Measurements from ENCODE around the gene NDUFB10.

Gene NDUFB10

GRCh38 chr16:1971796-1972489 is 12.6 kb downstream of the NDUFB10 start, which contains the start of gene TBL3:
Gene TBL3 (plus strand): TSS chr16:1972053. CDS start chr16:1972165, 112 bp downstream.
- Histone ChIP-seq H3K36me3 (ENCODE audit: control insufficient read depth in 1 of 2, insufficient read depth in 2 of 2, low read depth in 1 of 2, low read length in 2 of 2) (peaks cover 28 to 38% of the 10 kb centered on the region in 2 experiments), H3K4me3 (ENCODE audit: insufficient read depth in 1 of 2, low read depth in 1 of 2, low read length in 2 of 2) (peak within 1 kb of the TSS; percentile 91 to 97), H3K27ac (ENCODE audit: low read length, poor library complexity, severe bottlenecking) (peak within 1 kb of the TSS; percentile 86), H3K4me2 (ENCODE audit: low read length, poor library complexity, severe bottlenecking) (peak within 1 kb of the TSS; percentile 74), H3K23ac (ENCODE audit: low read length in 2 of 2) (peak within 1 kb of the TSS in 1 of 2 experiments; percentile 49), H3K27me3 (ENCODE audit: control insufficient read depth in 1 of 2, insufficient read depth in 1 of 2, low read length in 2 of 2) (no peaks in the 10 kb centered on the region), H2BK120ac (ENCODE audit: low read depth, low read length) (no peak within 1 kb of the TSS), H3K14ac (ENCODE audit: low read length in 2 of 2) (peak within 1 kb of the TSS in 1 of 2 experiments; percentile 44), H3K9ac (ENCODE audit: low read length) (peak within 1 kb of the TSS; percentile 93), H2BK12ac (ENCODE audit: low read length in 2 of 2) (no peak within 1 kb of the TSS), H2AFZ (ENCODE audit: low read depth, low read length) (peak within 1 kb of the TSS; percentile 84), H3K4me1 (ENCODE audit: control insufficient read depth, insufficient read depth, low read depth, low read length) (peaks cover 23% of the 10 kb centered on the region), H3K79me1 (replicated peaks; ENCODE audit: low read length, poor library complexity, severe bottlenecking) (peaks cover 29% of the 10 kb centered on the region), H3K9me3 (ENCODE audit: control insufficient read depth, low read length) (no peaks in the 10 kb centered on the region), H2AK5ac (ENCODE audit: low read length, severe bottlenecking) (peak within 1 kb of the TSS; percentile 3), H2BK15ac (ENCODE audit: low read depth, poor library complexity, severe bottlenecking) (peak within 1 kb of the TSS; percentile 6), H4K91ac (ENCODE audit: low read length) (peak within 1 kb of the TSS; percentile 75), H2BK5ac (ENCODE audit: low read depth, low read length, poor library complexity, severe bottlenecking) (no peak within 1 kb of the TSS), H3K18ac (ENCODE audit: low read depth in 1 of 2, low read length in 2 of 2) (peak within 1 kb of the TSS; percentile 81 to 90), H4K8ac (ENCODE audit: low read length) (peak within 1 kb of the TSS; percentile 95), H3K4ac (ENCODE audit: low read depth in 1 of 2, low read length in 2 of 2) (peak within 1 kb of the TSS; percentile 41 to 92)
- DNase-seq: peak; percentile 94
- WGBS: under 1% methylated on average over 70 of the region's 78 CpGs

GRCh38 chr16:1972490-1972877 is 13.1 kb downstream of the NDUFB10 start:
- Histone ChIP-seq H3K4ac (ENCODE audit: low read depth in 1 of 2, low read length in 2 of 2) (peak overlapping the region; percentile 29 to 41), H3K27ac (ENCODE audit: low read length, poor library complexity, severe bottlenecking) (no peak overlapping the region), H2BK12ac (ENCODE audit: low read length in 2 of 2) (no peak overlapping the region), H3K9ac (ENCODE audit: low read length) (peak overlapping the region; percentile 93), H3K27me3 (ENCODE audit: control insufficient read depth in 1 of 2, insufficient read depth in 1 of 2, low read length in 2 of 2) (no peaks in the 10 kb centered on the region), H3K4me2 (ENCODE audit: low read length, poor library complexity, severe bottlenecking) (peak overlapping the region; percentile 74), H2AFZ (ENCODE audit: low read depth, low read length) (no peak overlapping the region), H3K79me1 (replicated peaks; ENCODE audit: low read length, poor library complexity, severe bottlenecking) (peaks cover 26% of the 10 kb centered on the region), H3K9me3 (ENCODE audit: control insufficient read depth, low read length) (no peaks in the 10 kb centered on the region), H3K4me3 (ENCODE audit: insufficient read depth in 1 of 2, low read depth in 1 of 2, low read length in 2 of 2) (peak overlapping the region; percentile 91 to 97), H4K8ac (ENCODE audit: low read length) (no peak overlapping the region), H4K91ac (ENCODE audit: low read length) (no peak overlapping the region), H3K18ac (ENCODE audit: low read depth in 1 of 2, low read length in 2 of 2) (no peak overlapping the region), H3K36me3 (ENCODE audit: control insufficient read depth in 1 of 2, insufficient read depth in 2 of 2, low read depth in 1 of 2, low read length in 2 of 2) (peaks cover 32 to 39% of the 10 kb centered on the region in 2 experiments), H2BK5ac (ENCODE audit: low read depth, low read length, poor library complexity, severe bottlenecking) (no peak overlapping the region), H3K23ac (ENCODE audit: low read length in 2 of 2) (no peak overlapping the region), H2AK5ac (ENCODE audit: low read length, severe bottlenecking) (no peak overlapping the region), H3K14ac (ENCODE audit: low read length in 2 of 2) (no peak overlapping the region), H2BK120ac (ENCODE audit: low read depth, low read length) (no peak overlapping the region), H3K4me1 (ENCODE audit: control insufficient read depth, insufficient read depth, low read depth, low read length) (peaks cover 21% of the 10 kb centered on the region), H2BK15ac (ENCODE audit: low read depth, poor library complexity, severe bottlenecking) (no peak overlapping the region)
- peak; percentile 44 for DNase-seq
- 11% methylated on average over 22 of the region's 22 CpGs for WGBS

- Histone ChIP-seq H2BK120ac (ENCODE audit: low read depth, low read length) (no peak overlapping the region), H3K36me3 (ENCODE audit: control insufficient read depth in 1 of 2, insufficient read depth in 2 of 2, low read depth in 1 of 2, low read length in 2 of 2) (peaks cover 42 to 50% of the 10 kb centered on the region in 2 experiments), H3K27ac (ENCODE audit: low read length, poor library complexity, severe bottlenecking) (no peak overlapping the region), H3K4ac (ENCODE audit: low read depth in 1 of 2, low read length in 2 of 2) (no peak overlapping the region), H3K14ac (ENCODE audit: low read length in 2 of 2) (no peak overlapping the region), H3K4me1 (ENCODE audit: control insufficient read depth, insufficient read depth, low read depth, low read length) (peaks cover 21% of the 10 kb centered on the region), H4K8ac (ENCODE audit: low read length) (no peak overlapping the region), H3K9ac (ENCODE audit: low read length) (no peak overlapping the region), H3K4me3 (ENCODE audit: insufficient read depth in 1 of 2, low read depth in 1 of 2, low read length in 2 of 2) (no peak overlapping the region), H3K4me2 (ENCODE audit: low read length, poor library complexity, severe bottlenecking) (no peak overlapping the region), H2BK12ac (ENCODE audit: low read length in 2 of 2) (no peak overlapping the region), H3K9me3 (ENCODE audit: control insufficient read depth, low read length) (no peaks in the 10 kb centered on the region), H2AK5ac (ENCODE audit: low read length, severe bottlenecking) (no peak overlapping the region), H3K79me1 (replicated peaks; ENCODE audit: low read length, poor library complexity, severe bottlenecking) (peaks cover 26% of the 10 kb centered on the region), H3K18ac (ENCODE audit: low read depth in 1 of 2, low read length in 2 of 2) (no peak overlapping the region), H2BK15ac (ENCODE audit: low read depth, poor library complexity, severe bottlenecking) (no peak overlapping the region), H4K91ac (ENCODE audit: low read length) (no peak overlapping the region), H3K27me3 (ENCODE audit: control insufficient read depth in 1 of 2, insufficient read depth in 1 of 2, low read length in 2 of 2) (no peaks in the 10 kb centered on the region), H2BK5ac (ENCODE audit: low read depth, low read length, poor library complexity, severe bottlenecking) (no peak overlapping the region), H2AFZ (ENCODE audit: low read depth, low read length) (no peak overlapping the region), H3K23ac (ENCODE audit: low read length in 2 of 2) (no peak overlapping the region)
- 91% methylated on average over 16 of the region's 16 CpGs for WGBS
- no peak for DNase-seq
Measured at GRCh38 chr16:1973461-1974156, 14.3 kb downstream of the NDUFB10 start.
